SHP77 (cell line): ENCODE results near the gene ALPP.
A peak's percentile ranks its signal among the peaks of the same experiment; 100 is the strongest.
"Not testable (repeated sequence)": the region's sequence is repeated elsewhere in the genome, so short reads cannot be mapped to it uniquely, and the experiment has no call there.

ENCODE experiments used
- DNase-seq, 2 experiments: peaks; one replicate each; lab custom pipeline; 2025; lab: John Stamatoyannopoulos, UW

The ALPP gene

GRCh38 chr2:232363784-232364615, 14.6 kb upstream of the ALPP start:
- DNase-seq = no peak

- DNase-seq = not testable (repeated sequence)
Observed at GRCh38 chr2:232364806-232365594, 13.6 kb upstream of the ALPP start.

GRCh38 chr2:232365621-232366321, 12.8 kb upstream of the ALPP start:
- peak; percentile 83 to 88 for DNase-seq

- peak; percentile 69 to 79 for DNase-seq
Observed at GRCh38 chr2:232366461-232366860, 12.1 kb upstream of the ALPP start.

GRCh38 chr2:232367016-232367415, 11.5 kb upstream of the ALPP start:
- DNase-seq = no peak

- DNase-seq = peak; percentile 15 to 62
Observed at GRCh38 chr2:232367591-232368233, 10.8 kb upstream of the ALPP start.

GRCh38 chr2:232368311-232368731, 10.2 kb upstream of the ALPP start:
- DNase-seq = no peak

GRCh38 chr2:232369126-232369951, 9.2 kb upstream of the ALPP start:
- no peak for DNase-seq

GRCh38 chr2:232370007-232370406, 8.5 kb upstream of the ALPP start:
- peak in 1 of 2 experiments; percentile 13 for DNase-seq

GRCh38 chr2:232372231-232373208, 6.0 kb upstream of the ALPP start:
- no peak for DNase-seq

- DNase-seq = no peak
Observed at GRCh38 chr2:232374356-232374755, 4.2 kb upstream of the ALPP start.

- no peak for DNase-seq
Observed at GRCh38 chr2:232375164-232375563, 3.4 kb upstream of the ALPP start.

- DNase-seq = no peak
Observed at GRCh38 chr2:232376260-232376659, 2.3 kb upstream of the ALPP start.

- no peak for DNase-seq
Observed at GRCh38 chr2:232376713-232377112, 1.8 kb upstream of the ALPP start.

- no peak for DNase-seq
Observed at GRCh38 chr2:232377319-232377718, 1.2 kb upstream of the ALPP start.

GRCh38 chr2:232377841-232378734, 463 bp upstream of the ALPP start:
- DNase-seq = no peak

- not testable (repeated sequence) for DNase-seq
Observed at GRCh38 chr2:232379610-232380590, 1.3 kb downstream of the ALPP start.
